IMR-90 (cell line): ENCODE measurements around the gene FAM200C. TPM values are rescaled to one million over a fixed set of nuclear protein-coding genes. Genes with fewer than 3 reads are reported as not detected.

ENCODE experiments used
- ATAC-seq: fragments of 200-7000 bp; cut with Tn5 transposase; 2 replicates; pipeline ENCODE4 v1.9.1; 2020; ENCODE audit warnings: low read depth, mild to moderate bottlenecking, moderate library complexity
- BruUV-seq: library from RNA; stranded (reverse); fragments of 400-500 nt; replicated peaks from 2 replicates; lab custom pipeline; 2021; lab: Mats Ljungman, UMichigan
- CTCF ChIA-PET: fragments of 300-600 bp; formaldehyde crosslinking; extraction: SDS; loops from one replicate; lab custom pipeline; 2021; ENCODE audit warnings: antibody characterized with exemption; lab: Yijun Ruan, JAX
- POLR2A ChIA-PET: fragments of 300-600 bp; sonication (Branson Sonifier 250); formaldehyde crosslinking; loops from one replicate; lab custom pipeline; 2022; ENCODE audit warnings: antibody characterized with exemption; ENCODE audit not compliant: unreplicated experiment; lab: Charles Lee
- DNase-seq: peaks from one replicate; pipeline ENCODE4 v3.0.0; 2013
- H2AFZ ChIP-seq: replicated peaks from 2 replicates; pipeline ENCODE3; 2013; ENCODE audit warnings: low read length, mild to moderate bottlenecking; ENCODE audit not compliant: poor library complexity
- H2AK5ac ChIP-seq: 2 replicates; pipeline ENCODE4 v1.6.1; 2013; ENCODE audit warnings: low read depth, low read length, inconsistent platforms
- H2AK9ac ChIP-seq: replicated peaks from 2 replicates; pipeline ENCODE3; 2013; ENCODE audit warnings: mild to moderate bottlenecking, low read depth, low read length, moderate library complexity; ENCODE audit not compliant: poor library complexity
- H2BK120ac ChIP-seq: 2 replicates; pipeline ENCODE4 v1.6.1; 2013; ENCODE audit warnings: low read depth, low read length, inconsistent platforms
- H2BK15ac ChIP-seq: 3 replicates; pipeline ENCODE4 v1.6.1; 2013; ENCODE audit warnings: low read depth, low read length, inconsistent platforms
- H2BK20ac ChIP-seq: 2 replicates; pipeline ENCODE4 v1.6.1; 2013; ENCODE audit warnings: low read depth, mild to moderate bottlenecking, inconsistent platforms, low read length, moderate library complexity
- H2BK5ac ChIP-seq: 2 replicates; pipeline ENCODE4 v1.6.1; 2013; ENCODE audit warnings: mild to moderate bottlenecking, low read depth, low read length, inconsistent platforms; ENCODE audit not compliant: poor library complexity, severe bottlenecking
- H3K14ac ChIP-seq: replicated peaks from 2 replicates; pipeline ENCODE4 v1.6.1; 2013; ENCODE audit warnings: low read depth, low read length, inconsistent platforms
- H3K18ac ChIP-seq: 2 replicates; pipeline ENCODE4 v1.6.1; 2013; ENCODE audit warnings: low read depth, low read length, control low read depth
- H3K23ac ChIP-seq: 2 replicates; pipeline ENCODE4 v1.6.1; 2013; ENCODE audit warnings: low read depth, low read length, inconsistent platforms
- H3K27ac ChIP-seq: 2 replicates; pipeline ENCODE4 v1.5.1; 2013; ENCODE audit warnings: mild to moderate bottlenecking, control low read depth, low read length; ENCODE audit not compliant: insufficient read depth
- H3K27me3 ChIP-seq: 2 replicates; pipeline ENCODE4 v1.6.1; 2013; ENCODE audit warnings: low read length; ENCODE audit not compliant: control insufficient read depth, insufficient read depth
- H3K36me3 ChIP-seq: 2 replicates; pipeline ENCODE4 v1.6.1; 2013; ENCODE audit warnings: low read length, mixed read lengths; ENCODE audit not compliant: control insufficient read depth, insufficient read depth
- H3K4ac ChIP-seq: 2 replicates; pipeline ENCODE4 v1.6.1; 2013; ENCODE audit warnings: low read depth, low read length, inconsistent platforms
- H3K4me1 ChIP-seq: 2 replicates; pipeline ENCODE4 v1.6.1; 2013; ENCODE audit warnings: low read length, mixed read lengths; ENCODE audit not compliant: control insufficient read depth, insufficient read depth
- H3K4me2 ChIP-seq: 2 replicates; pipeline ENCODE4 v1.6.1; 2013; ENCODE audit warnings: low read depth, mild to moderate bottlenecking, control low read depth, low read length, moderate library complexity
- H3K4me3 ChIP-seq: 2 replicates; pipeline ENCODE4 v1.5.1; 2013; ENCODE audit warnings: low read depth, mild to moderate bottlenecking, control low read depth, low read length, moderate library complexity; ENCODE audit not compliant: insufficient read depth
- H3K56ac ChIP-seq: 2 replicates; pipeline ENCODE4 v1.6.1; 2013; ENCODE audit warnings: low read length, inconsistent platforms; ENCODE audit not compliant: insufficient read depth; ENCODE audit errors: extremely low read depth
- H3K79me1 ChIP-seq, 2 experiments: 2 replicates each; pipeline ENCODE4 v1.6.1; 2013; ENCODE audit warnings: low read length in 2 of 2, inconsistent platforms in 1 of 2, low read depth in 1 of 2
- H3K9ac ChIP-seq: 2 replicates; pipeline ENCODE4 v1.6.1; 2013; ENCODE audit warnings: low read depth, low read length, control low read depth
- H3K9me1 ChIP-seq: 2 replicates; pipeline ENCODE4 v1.6.1; 2013; ENCODE audit warnings: low read length, inconsistent platforms; ENCODE audit not compliant: insufficient read depth
- H3K9me3 ChIP-seq: 2 replicates; pipeline ENCODE4 v1.6.1; 2013; ENCODE audit warnings: low read length; ENCODE audit not compliant: control insufficient read depth, insufficient read depth
- H4K20me1 ChIP-seq: 2 replicates; pipeline ENCODE4 v1.6.1; 2013; ENCODE audit warnings: low read length, inconsistent platforms; ENCODE audit not compliant: insufficient read depth
- H4K5ac ChIP-seq: 2 replicates; pipeline ENCODE4 v1.6.1; 2013; ENCODE audit warnings: mild to moderate bottlenecking, low read depth, low read length, control low read depth
- H4K8ac ChIP-seq, 2 experiments: 2 replicates each; pipeline ENCODE4 v1.6.1; 2013; ENCODE audit warnings: low read depth in 2 of 2, low read length in 2 of 2, control low read depth in 1 of 2, inconsistent platforms in 1 of 2
- H4K91ac ChIP-seq: 2 replicates; pipeline ENCODE4 v1.6.1; 2013; ENCODE audit warnings: low read depth, low read length, inconsistent platforms; ENCODE audit not compliant: insufficient read depth
- BHLHE40 ChIP-seq: fragments of 150-350 bp; IDR thresholded peaks from 2 replicates; pipeline ENCODE4 v1.6.1; 2016; ENCODE audit warnings: mild to moderate bottlenecking, low read depth, low read length
- CEBPB ChIP-seq: IDR thresholded peaks from 2 replicates; pipeline ENCODE4 v1.6.1; 2012; ENCODE audit warnings: low read depth, low read length, improper control_type of control experiment
- CTCF ChIP-seq: conservative IDR thresholded peaks from 2 replicates; pipeline ENCODE4 v1.5.1; 2012; ENCODE audit warnings: mild to moderate bottlenecking, low read depth, low read length, improper control_type of control experiment
- ELK1 ChIP-seq: fragments of 150-350 bp; IDR thresholded peaks from 2 replicates; pipeline ENCODE4 v1.6.1; 2016; ENCODE audit warnings: low read depth, mild to moderate bottlenecking, low read length, moderate library complexity, borderline replicate concordance
- FOS ChIP-seq: fragments of 150-350 bp; IDR thresholded peaks from 2 replicates; pipeline ENCODE4 v1.6.1; 2016; ENCODE audit warnings: low read depth, low read length
- MAFK ChIP-seq: IDR thresholded peaks from 2 replicates; pipeline ENCODE4 v1.6.1; 2012; ENCODE audit warnings: low read depth, low read length, improper control_type of control experiment
- MAZ ChIP-seq: IDR thresholded peaks from 2 replicates; pipeline ENCODE4 v1.6.1; 2012; ENCODE audit warnings: low read depth, mild to moderate bottlenecking, low read length, improper control_type of control experiment, moderate library complexity, borderline replicate concordance
- MXI1 ChIP-seq: IDR thresholded peaks from 2 replicates; pipeline ENCODE4 v1.6.1; 2012; ENCODE audit warnings: low read depth, mild to moderate bottlenecking, low read length, moderate library complexity, borderline replicate concordance
- NFE2L2 ChIP-seq: fragments of 150-350 bp; IDR thresholded peaks from 2 replicates; pipeline ENCODE4 v1.6.1; 2016; ENCODE audit warnings: low read depth, mild to moderate bottlenecking, low read length
- POLR2A ChIP-seq: IDR thresholded peaks from 2 replicates; pipeline ENCODE4 v1.6.1; 2012; ENCODE audit warnings: mild to moderate bottlenecking, low read depth, low read length
- RAD21 ChIP-seq: IDR thresholded peaks from 2 replicates; pipeline ENCODE4 v1.6.1; 2012; ENCODE audit warnings: low read length, improper control_type of control experiment
- RCOR1 ChIP-seq: IDR thresholded peaks from 2 replicates; pipeline ENCODE4 v1.6.1; 2012; ENCODE audit warnings: mild to moderate bottlenecking, low read length, improper control_type of control experiment; ENCODE audit not compliant: insufficient replicate concordance
- RFX5 ChIP-seq: IDR thresholded peaks from 2 replicates; pipeline ENCODE4 v1.8.0; 2012; ENCODE audit warnings: low read depth, mild to moderate bottlenecking, low read length, moderate library complexity
- USF2 ChIP-seq: fragments of 150-350 bp; IDR thresholded peaks from 2 replicates; pipeline ENCODE4 v1.6.1; 2017; ENCODE audit warnings: mild to moderate bottlenecking, antibody characterized with exemption, low read length, low read depth
- WGBS, 2 experiments: methylation state at CpG; one replicate each; pipeline versions ENCODE4 v1.1.5 to v1.1.7; 2013; ENCODE audit warnings: missing lambda C conversion rate in 2 of 2; ENCODE audit not compliant: insufficient read length in 1 of 2; ENCODE audit errors: extremely low coverage in 2 of 2; 5-methylcytosine and 5-hydroxymethylcytosine counted together
- dilution Hi-C: fragments of 300-500 bp; cut with HindIII; formaldehyde crosslinking; loops from one replicate; pipeline ENCODE4 v1.14.3; 2018; ENCODE audit warnings: low sequenced_read_pairs; ENCODE audit not compliant: unreplicated experiment
- in situ Hi-C: fragments of 300-500 bp; cut with MboI; formaldehyde crosslinking; loops from 3 replicates; pipeline ENCODE4 v1.14.3; 2019; ENCODE audit warnings: low sequenced_read_pairs, inconsistent platforms, mixed read lengths
- intact Hi-C: fragments of 100-400 bp; cut with micrococcal nuclease; formaldehyde crosslinking; loops from 2 replicates; pipeline ENCODE4 v1.10.0; 2022
- polyA plus RNA-seq, 3 experiments: library from polyadenylated mRNA; depleted of rRNA; stranded (reverse); fragments of >200 nt; gene quantifications; 2 replicates each; pipeline ENCODE4 v1.2.3, GENCODE V29; 2012; ENCODE audit warnings: low replicate concordance in 1 of 3
- total RNA-seq: library from RNA; depleted of rRNA; stranded (reverse); fragments of >200 nt; gene quantifications from 2 replicates; pipeline ENCODE4 v1.2.3, GENCODE V29; 2012

FAM200C gene
- total and polyA plus RNA-seq, 2 of the 4 experiments (the other 2 are of a cell fraction) = 1.7 to 6.3 TPM

GRCh38 chr5:160367261-160367660 lies 32.6 kb downstream of the FAM200C start (continued):
- no peak for TF ChIP-seq MXI1
- TF ChIP-seq RAD21 = no peak
- TF ChIP-seq POLR2A = no peak
- TF ChIP-seq FOS = no peak
- no peak for TF ChIP-seq CEBPB

- CTCF ChIA-PET = interaction anchor here (0.6 kb wide), 1 partner anchor 173 kb away, joined by 3 read pairs; no protein-coding TSS in a partner anchor
- H3K4me2 ChIP-seq = no peak overlapping the region
- H2BK120ac ChIP-seq = no peak overlapping the region
- peaks cover 5% of the 10 kb centered on the region; the same call in 1 of the 2 replicates for H3K4me1 ChIP-seq
- H2AFZ ChIP-seq = no peak overlapping the region
- H2AK5ac ChIP-seq = no peak overlapping the region
- no peaks in the 10 kb centered on the region for H3K9me3 ChIP-seq
- no peaks in the 10 kb centered on the region for H3K27me3 ChIP-seq
- POLR2A ChIA-PET = no interaction called here
- H3K14ac ChIP-seq = no peak overlapping the region
- no peak overlapping the region for H2BK20ac ChIP-seq
- no peak overlapping the region for H3K27ac ChIP-seq
- H3K9ac ChIP-seq = no peak overlapping the region
- no peak overlapping the region for H2BK5ac ChIP-seq
- H3K18ac ChIP-seq = no peak overlapping the region
- H4K5ac ChIP-seq = no peak overlapping the region
- no peak overlapping the region for H4K91ac ChIP-seq
- BruUV-seq = no TSS peak
- no peaks in the 10 kb centered on the region for H3K79me1 ChIP-seq
- H3K36me3 ChIP-seq = no peaks in the 10 kb centered on the region
- no peak overlapping the region for H3K56ac ChIP-seq
- H4K20me1 ChIP-seq = no peaks in the 10 kb centered on the region
- no peak overlapping the region for H3K23ac ChIP-seq
- WGBS, 2 experiments = no CpG with 5 or more reads among the region's 2 CpGs
- DNase-seq = no peak
- no peak overlapping the region for H2BK15ac ChIP-seq
- H3K9me1 ChIP-seq = peaks cover 4% of the 10 kb centered on the region; the same call in 1 of the 2 replicates
- dilution Hi-C loops = loop anchor here (25.0 kb wide), 1 partner anchor 354 kb away; the partner anchor contains the start of gene TTC1
- no peak overlapping the region for H4K8ac ChIP-seq
- no peak for ATAC-seq
- no peak overlapping the region for H3K4me3 ChIP-seq
- H2AK9ac ChIP-seq = no peak overlapping the region
- in situ Hi-C loops = no loop called here
- intact Hi-C loops = no loop called here
- H3K4ac ChIP-seq = no peak overlapping the region
- TF ChIP-seq RCOR1 (no peak), MAZ (no peak), ELK1 (no peak), RFX5 (no peak), MXI1 (no peak), MAFK (no peak), CEBPB (no peak), NFE2L2 (no peak), POLR2A (no peak), CTCF (no peak), BHLHE40 (no peak), USF2 (no peak)
Measured at GRCh38 chr5:160366230-160366629, 33.6 kb downstream of the FAM200C start.
